Astrocyte (in vitro differentiated cells and primary cell): Measurements from ENCODE around the gene PARVB. TPM values are rescaled to one million over a fixed set of nuclear protein-coding genes. Genes with fewer than 3 reads are reported as not detected.

ENCODE experiments used
- DNase-seq: peaks from one replicate; pipeline ENCODE4 v3.0.0-alpha.2; 2010; ENCODE audit warnings: low read depth
- FAIRE-seq: peaks from 2 replicates; lab custom pipeline; 2011; peaks lifted over from hg19 to GRCh38; lab: Jason Lieb, UNC
- H2AFZ ChIP-seq: 2 replicates; pipeline ENCODE4 v1.6.0; 2012; ENCODE audit warnings: low read depth, low read length, inconsistent platforms
- H3K27ac ChIP-seq: 2 replicates; pipeline ENCODE4 v1.5.1; 2011; ENCODE audit warnings: low read depth, low read length, inconsistent platforms
- H3K27me3 ChIP-seq: 2 replicates; pipeline ENCODE4 v1.6.0; 2011; ENCODE audit warnings: low read length, inconsistent platforms; ENCODE audit not compliant: insufficient read depth
- H3K36me3 ChIP-seq: 2 replicates; pipeline ENCODE4 v1.5.1; 2011; ENCODE audit warnings: low read length, inconsistent platforms; ENCODE audit not compliant: insufficient read depth
- H3K4me1 ChIP-seq: 2 replicates; pipeline ENCODE4 v1.5.1; 2011; ENCODE audit warnings: low read length, inconsistent platforms; ENCODE audit not compliant: insufficient read depth
- H3K4me2 ChIP-seq: 2 replicates; pipeline ENCODE4 v1.6.0; 2012; ENCODE audit warnings: low read length, inconsistent platforms
- H3K4me3 ChIP-seq: 2 replicates; pipeline ENCODE4 v1.5.1; 2011; ENCODE audit warnings: low read depth, mild to moderate bottlenecking, low read length, inconsistent platforms; ENCODE audit not compliant: insufficient read depth
- H3K79me2 ChIP-seq: 2 replicates; pipeline ENCODE4 v1.6.0; 2012; ENCODE audit warnings: mild to moderate bottlenecking, low read length, inconsistent platforms; ENCODE audit not compliant: insufficient read depth
- H3K9ac ChIP-seq: 2 replicates; pipeline ENCODE4 v1.6.0; 2012; ENCODE audit warnings: mild to moderate bottlenecking, low read length, inconsistent platforms
- H3K9me3 ChIP-seq: 2 replicates; pipeline ENCODE4 v1.5.1; 2012; ENCODE audit warnings: low read depth, mild to moderate bottlenecking, low read length, inconsistent platforms; ENCODE audit not compliant: insufficient read depth
- H4K20me1 ChIP-seq: 2 replicates; pipeline ENCODE4 v1.6.0; 2012; ENCODE audit warnings: low read length, inconsistent platforms; ENCODE audit not compliant: insufficient read depth
- H3K27ac Mint-ChIP-seq: one replicate; pipeline ENCODE4 v1.8.0; 2021; ENCODE audit warnings: mild to moderate bottlenecking, mixed read lengths; ENCODE audit not compliant: unreplicated experiment
- H3K27me3 Mint-ChIP-seq: one replicate; pipeline ENCODE4 v1.8.0; 2021; ENCODE audit warnings: low read depth, mixed read lengths; ENCODE audit not compliant: unreplicated experiment
- H3K36me3 Mint-ChIP-seq: one replicate; pipeline ENCODE4 v1.8.0; 2021; ENCODE audit warnings: low read depth, mixed read lengths; ENCODE audit not compliant: unreplicated experiment
- H3K4me1 Mint-ChIP-seq: one replicate; pipeline ENCODE4 v1.8.0; 2021; ENCODE audit warnings: low read depth, mixed read lengths; ENCODE audit not compliant: unreplicated experiment
- H3K4me3 Mint-ChIP-seq: one replicate; pipeline ENCODE4 v1.8.0; 2021; ENCODE audit warnings: mild to moderate bottlenecking, moderate library complexity, mixed read lengths; ENCODE audit not compliant: unreplicated experiment
- H3K9me3 Mint-ChIP-seq: one replicate; pipeline ENCODE4 v1.8.0; 2021; ENCODE audit warnings: mild to moderate bottlenecking, mixed read lengths; ENCODE audit not compliant: unreplicated experiment
- EZH2 ChIP-seq: IDR thresholded peaks from 2 replicates; pipeline ENCODE4 v1.6.1; 2012; ENCODE audit warnings: mild to moderate bottlenecking, low read length, inconsistent platforms; ENCODE audit not compliant: insufficient read depth
- total RNA-seq: library from RNA; stranded (reverse); gene quantifications from 2 replicates; pipeline ENCODE4 v1.2.1, GENCODE V29; 2021
- TF ChIP-seq, protein P1 (sequence below): IDR thresholded peaks from 2 replicates; pipeline ENCODE4 v1.5.1; 2011; ENCODE audit warnings: low read depth, mild to moderate bottlenecking, inconsistent platforms, low read length, moderate library complexity; ENCODE audit not compliant: insufficient read depth

Gene PARVB
- total RNA-seq, 1 donor from 2014 or later, result 22.0 TPM

DNA sequence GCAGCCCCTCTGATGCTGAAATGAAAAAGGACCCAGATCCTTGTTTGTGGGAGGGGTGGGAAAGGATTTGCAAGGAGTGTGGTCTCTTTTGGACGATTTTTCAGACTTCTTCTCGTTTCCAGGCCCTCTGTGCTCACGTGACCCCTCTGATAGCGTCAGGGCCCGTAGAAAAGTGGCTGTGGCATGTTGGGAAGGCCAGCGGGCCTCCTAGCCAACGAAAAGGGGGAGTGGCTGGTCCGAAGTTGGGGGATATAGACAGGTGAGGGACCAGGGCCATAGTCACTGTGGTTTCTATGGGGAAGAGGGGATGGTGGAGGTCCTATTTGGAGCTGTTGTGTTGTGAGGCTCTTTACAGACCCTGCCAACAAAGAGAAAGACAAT lies 6.6 kb downstream of the PARVB start:
- Histone ChIP-seq H3K4me3 (no peak overlapping the region), H4K20me1 (peaks cover 10% of the 10 kb centered on the region), H3K4me2 (peak overlapping the region; percentile 28), H3K27me3 (no peaks in the 10 kb centered on the region), H2AFZ (no peak overlapping the region), H3K27ac (no peak overlapping the region), H3K79me2 (peaks cover 75% of the 10 kb centered on the region), H3K9ac (no peak overlapping the region), H3K4me1 (peaks cover 14% of the 10 kb centered on the region), H3K36me3 (no peaks in the 10 kb centered on the region), H3K9me3 (peaks cover 3% of the 10 kb centered on the region)
- peaks cover 14% of the 10 kb centered on the region for H3K4me1 Mint-ChIP-seq
- peaks cover 1% of the 10 kb centered on the region for H3K27me3 Mint-ChIP-seq
- no peaks in the 10 kb centered on the region for H3K9me3 Mint-ChIP-seq
- no peaks in the 10 kb centered on the region for H3K36me3 Mint-ChIP-seq
- FAIRE-seq (no peak), DNase-seq (no peak)
- no peak overlapping the region for H3K27ac Mint-ChIP-seq
- H3K4me3 Mint-ChIP-seq, result no peak overlapping the region
- TF ChIP-seq EZH2, result no peak
- TF ChIP-seq, protein P1, sequence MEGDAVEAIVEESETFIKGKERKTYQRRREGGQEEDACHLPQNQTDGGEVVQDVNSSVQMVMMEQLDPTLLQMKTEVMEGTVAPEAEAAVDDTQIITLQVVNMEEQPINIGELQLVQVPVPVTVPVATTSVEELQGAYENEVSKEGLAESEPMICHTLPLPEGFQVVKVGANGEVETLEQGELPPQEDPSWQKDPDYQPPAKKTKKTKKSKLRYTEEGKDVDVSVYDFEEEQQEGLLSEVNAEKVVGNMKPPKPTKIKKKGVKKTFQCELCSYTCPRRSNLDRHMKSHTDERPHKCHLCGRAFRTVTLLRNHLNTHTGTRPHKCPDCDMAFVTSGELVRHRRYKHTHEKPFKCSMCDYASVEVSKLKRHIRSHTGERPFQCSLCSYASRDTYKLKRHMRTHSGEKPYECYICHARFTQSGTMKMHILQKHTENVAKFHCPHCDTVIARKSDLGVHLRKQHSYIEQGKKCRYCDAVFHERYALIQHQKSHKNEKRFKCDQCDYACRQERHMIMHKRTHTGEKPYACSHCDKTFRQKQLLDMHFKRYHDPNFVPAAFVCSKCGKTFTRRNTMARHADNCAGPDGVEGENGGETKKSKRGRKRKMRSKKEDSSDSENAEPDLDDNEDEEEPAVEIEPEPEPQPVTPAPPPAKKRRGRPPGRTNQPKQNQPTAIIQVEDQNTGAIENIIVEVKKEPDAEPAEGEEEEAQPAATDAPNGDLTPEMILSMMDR, result no peak

DNA sequence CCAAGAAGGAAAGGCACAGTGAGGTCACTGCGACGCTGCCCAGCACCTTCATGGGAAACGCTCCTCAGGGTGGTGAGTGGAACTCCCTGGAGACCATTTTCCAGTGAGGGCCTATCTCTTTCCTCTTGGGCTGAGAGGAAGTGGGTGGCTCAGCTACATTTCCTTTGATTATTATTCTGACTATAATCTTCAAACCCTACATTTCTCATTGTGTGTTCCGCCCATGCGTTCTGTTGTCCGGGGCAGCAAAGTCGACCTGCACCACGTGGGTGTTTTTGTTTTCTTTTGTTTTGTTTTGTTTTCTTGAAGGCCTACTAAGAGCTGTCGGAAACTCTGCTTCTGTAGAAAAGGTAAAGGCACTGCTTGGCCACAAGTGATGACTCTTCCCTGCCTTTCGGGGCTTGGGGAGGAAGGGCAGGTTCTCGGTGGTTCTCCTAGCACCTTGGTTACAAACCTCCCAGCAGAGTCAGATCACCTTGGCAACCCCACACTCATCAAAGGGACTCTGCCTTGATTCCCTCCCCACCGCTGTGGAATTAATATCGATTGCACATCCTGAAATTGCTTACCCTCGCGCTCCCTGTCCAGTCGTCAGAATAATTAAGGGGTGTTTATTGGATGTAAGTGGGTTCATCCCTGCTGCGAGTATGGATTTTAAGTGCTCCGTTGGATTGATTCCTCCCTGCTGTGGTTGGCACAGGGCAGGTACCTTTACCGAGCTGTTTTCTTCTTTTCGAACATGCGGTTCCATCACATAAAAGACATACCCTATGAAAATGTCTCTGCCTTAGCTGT lies 7.3 kb downstream of the PARVB start:
- Histone ChIP-seq H3K9ac (no peak overlapping the region), H3K4me2 (peak overlapping the region; percentile 28), H3K36me3 (no peaks in the 10 kb centered on the region), H3K4me3 (no peak overlapping the region), H4K20me1 (peaks cover 10% of the 10 kb centered on the region), H3K79me2 (peaks cover 69% of the 10 kb centered on the region), H3K4me1 (peaks cover 12% of the 10 kb centered on the region), H3K27me3 (no peaks in the 10 kb centered on the region), H3K27ac (no peak overlapping the region), H2AFZ (no peak overlapping the region), H3K9me3 (peaks cover 3% of the 10 kb centered on the region)
- Mint-ChIP-seq H3K36me3 (no peaks in the 10 kb centered on the region), H3K27me3 (peaks cover 1% of the 10 kb centered on the region), H3K4me3 (no peak overlapping the region), H3K4me1 (peaks cover 14% of the 10 kb centered on the region), H3K9me3 (no peaks in the 10 kb centered on the region), H3K27ac (peak overlapping the region; percentile 53)
- no peak for TF ChIP-seq EZH2
- TF ChIP-seq, protein P1, result no peak
- FAIRE-seq (no peak), DNase-seq (no peak)
